Measurements from ENCODE around the gene COPS8.

COPS8 gene

DNA sequence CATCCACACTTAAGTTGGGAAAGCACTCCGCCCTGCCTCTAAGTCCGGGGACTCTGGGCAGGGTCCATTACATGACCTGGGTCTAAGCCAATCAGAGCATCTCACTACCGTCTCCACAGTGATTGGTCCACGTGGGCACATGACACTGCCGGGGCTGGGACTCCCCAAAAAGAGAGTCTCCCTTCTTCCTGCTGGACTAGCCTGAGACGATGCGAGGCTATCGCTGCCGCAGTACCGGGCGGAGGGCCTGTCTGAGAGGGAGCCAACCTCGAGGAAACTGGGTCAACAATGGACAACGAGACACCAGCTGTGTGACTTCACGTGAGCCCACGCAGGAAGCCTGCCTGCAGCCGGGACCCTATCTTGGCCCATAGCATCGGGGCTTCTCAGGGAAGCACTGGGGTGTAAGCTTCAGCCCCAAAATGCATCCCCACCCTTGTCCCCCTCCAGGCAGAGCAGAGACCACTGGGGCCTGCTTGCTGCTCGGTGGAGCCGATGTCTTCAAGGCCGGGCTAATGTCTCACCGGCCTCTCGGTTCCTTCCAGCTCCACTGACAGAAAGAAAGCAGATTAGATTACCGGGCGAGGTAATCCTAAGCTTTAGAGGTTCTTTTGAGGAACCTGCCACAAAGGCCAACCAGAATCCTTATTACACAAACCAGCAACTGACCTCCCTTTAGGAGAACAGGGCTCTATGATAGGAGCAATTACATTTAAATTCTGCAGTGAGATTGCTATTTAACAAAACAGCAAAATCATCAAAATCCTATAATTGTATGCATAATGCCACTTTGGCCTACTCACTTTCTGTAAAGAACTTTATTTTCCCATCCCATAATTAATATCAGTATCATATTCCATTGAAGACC lies 21.3 kb upstream of the COPS8 start:
- no peak for DNase-seq (ENCODE audit: low read depth, low spot score)

DNA sequence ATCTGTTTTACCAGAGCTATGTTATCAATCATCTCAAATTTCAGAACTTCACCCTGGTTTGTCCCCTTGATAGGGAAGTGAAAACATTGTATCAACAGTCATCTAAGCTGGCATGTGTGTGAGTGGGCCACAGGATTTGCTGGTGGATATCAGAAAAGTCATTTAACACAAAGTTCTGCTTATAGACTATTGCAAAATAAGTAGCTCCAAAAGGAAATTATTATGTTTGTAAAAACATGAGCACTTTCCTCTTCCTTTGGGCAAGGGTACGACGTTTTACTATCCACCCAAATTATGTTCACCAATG lies 20.7 kb upstream of the COPS8 start:
- DNase-seq (ENCODE audit: low read depth, low spot score) = no peak

GRCh38 chr2:237066396-237066795 lies 19.3 kb upstream of the COPS8 start:
- DNase-seq (ENCODE audit: low read depth, low spot score) = no peak

- no peak for DNase-seq (ENCODE audit: low read depth, low spot score)
These were observed 17.6 kb upstream of the COPS8 start for GRCh38 chr2:237068005-237068576.

DNA sequence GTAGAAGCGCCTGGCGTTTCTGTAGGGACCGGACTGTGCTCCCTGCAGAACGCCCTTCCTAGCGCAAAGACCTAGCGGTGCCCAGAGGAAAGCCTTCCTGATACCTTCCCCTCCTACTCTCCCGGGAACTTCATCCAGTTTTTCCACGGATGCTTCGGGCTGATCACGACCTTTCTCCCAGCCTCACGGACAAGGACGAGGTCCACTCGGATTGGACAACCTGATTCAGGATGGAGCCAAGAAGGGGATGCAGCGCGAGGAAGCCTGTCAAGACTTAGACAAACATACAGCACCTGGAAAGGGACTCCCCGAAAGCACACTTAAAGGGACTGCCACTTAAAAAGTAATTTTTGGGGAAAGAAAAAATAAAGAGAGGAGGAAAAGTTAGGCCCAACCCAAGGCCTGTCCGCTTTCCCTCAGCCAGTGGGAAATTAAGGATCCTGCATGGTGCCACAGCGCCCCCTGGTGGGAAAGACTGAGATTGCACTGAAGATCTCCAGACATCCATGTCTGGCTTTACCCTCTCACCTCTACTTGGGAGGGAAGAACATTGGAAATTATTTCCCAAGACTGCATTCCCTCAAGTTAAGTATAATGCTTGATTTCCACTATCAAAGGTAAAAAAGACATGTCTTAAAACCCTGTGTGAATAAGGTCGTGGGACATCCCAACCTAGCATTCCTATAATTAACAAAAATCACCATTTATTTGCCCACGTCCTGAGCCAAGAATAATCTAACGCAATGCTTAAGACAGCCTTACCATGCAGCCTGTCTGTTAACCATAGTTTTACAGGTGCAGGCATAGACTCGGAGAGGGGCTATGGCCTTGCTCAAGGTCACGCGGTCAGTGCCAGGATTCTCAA lies 13.4 kb upstream of the COPS8 start:
- DNase-seq (ENCODE audit: low read depth, low spot score) = no peak

- no peak for DNase-seq (ENCODE audit: low read depth, low spot score)
These were observed 12.1 kb upstream of the COPS8 start for GRCh38 chr2:237073552-237073951.

- DNase-seq (ENCODE audit: low read depth, low spot score) = no peak
These were observed 11.3 kb upstream of the COPS8 start for GRCh38 chr2:237074211-237074993.

DNA sequence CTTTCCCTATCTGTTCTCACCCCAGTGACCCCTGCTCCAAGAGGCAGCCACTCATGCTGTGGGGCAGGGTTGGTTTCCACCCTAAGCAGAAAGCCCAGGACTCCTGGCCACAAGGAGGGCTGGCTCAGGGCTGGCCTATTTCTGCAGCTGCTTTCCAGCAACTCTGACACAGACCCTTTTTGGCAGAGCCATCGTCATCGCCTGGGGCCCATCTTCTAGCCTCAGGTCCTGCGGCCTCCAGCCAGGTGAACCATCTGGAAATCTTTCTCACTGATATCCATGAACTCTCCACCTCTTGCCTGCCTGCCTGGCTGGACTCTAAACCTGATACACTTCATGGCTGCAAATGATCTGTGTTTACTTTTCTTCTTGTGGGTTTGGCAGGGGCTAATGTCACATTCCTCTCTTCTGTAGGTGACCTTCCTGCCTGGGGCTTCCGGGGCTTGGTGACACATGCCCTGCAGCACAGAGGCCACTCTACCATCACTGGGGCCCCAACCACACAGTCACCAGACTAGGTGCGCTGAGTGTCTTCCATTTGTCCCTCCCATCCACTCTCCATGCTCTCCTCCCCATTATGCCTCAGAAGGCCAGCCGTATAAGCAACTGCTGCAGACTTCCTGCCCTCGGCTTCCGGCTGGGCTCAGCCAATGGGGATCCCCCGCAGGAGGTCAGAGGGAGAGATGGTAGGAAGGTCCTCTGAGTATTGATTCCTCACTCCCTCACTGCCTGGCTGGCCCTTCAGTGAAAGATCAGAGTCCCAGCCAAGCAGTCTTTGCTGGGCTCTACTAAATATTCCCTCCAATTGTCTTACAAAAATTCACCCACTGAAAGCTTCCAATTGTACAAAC lies 9.7 kb upstream of the COPS8 start:
- no peak for DNase-seq (ENCODE audit: low read depth, low spot score)

DNA sequence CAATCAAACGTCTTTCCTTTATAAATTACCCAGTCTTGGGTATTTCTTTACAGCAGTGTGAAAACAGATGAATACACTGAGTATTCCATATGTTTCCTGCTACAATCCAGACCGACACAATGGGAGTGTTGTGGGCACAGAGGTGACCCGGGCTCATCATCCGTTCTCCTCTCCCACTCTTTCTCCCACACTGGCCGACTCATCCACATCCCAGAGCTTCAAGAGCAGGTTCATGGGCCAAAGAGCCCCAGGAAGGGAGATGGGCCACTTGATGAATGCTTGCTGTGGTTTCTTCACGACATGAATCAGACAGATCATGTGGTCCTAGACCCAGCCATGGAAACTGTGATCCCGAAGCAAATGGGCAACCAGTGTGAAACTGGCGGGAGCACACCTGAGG lies 4.1 kb upstream of the COPS8 start:
- DNase-seq (ENCODE audit: low read depth, low spot score) = no peak

DNA sequence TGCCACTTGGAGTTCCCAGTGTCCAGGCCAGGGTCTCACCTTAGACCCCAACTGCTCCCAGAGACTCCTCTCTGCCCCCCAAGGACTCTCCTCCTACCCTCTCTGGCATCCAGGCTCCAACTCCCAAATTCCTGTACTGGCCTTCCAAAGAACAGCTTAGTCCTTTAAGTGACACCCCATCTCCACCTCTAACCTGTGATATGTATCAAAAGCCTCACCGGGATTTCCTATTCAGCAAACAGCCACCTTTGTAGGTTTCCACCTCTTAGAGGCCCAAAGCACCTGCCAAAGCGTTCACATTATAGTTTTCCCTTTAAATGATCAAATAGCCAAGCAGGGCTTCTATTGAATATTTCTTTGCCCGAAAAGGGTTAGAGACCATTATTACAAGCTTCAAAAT lies 2.7 kb upstream of the COPS8 start:
- DNase-seq (ENCODE audit: low read depth, low spot score) = no peak

GRCh38 chr2:237084444-237084843 lies 1.2 kb upstream of the COPS8 start:
- DNase-seq (ENCODE audit: low read depth, low spot score) = no peak

DNA sequence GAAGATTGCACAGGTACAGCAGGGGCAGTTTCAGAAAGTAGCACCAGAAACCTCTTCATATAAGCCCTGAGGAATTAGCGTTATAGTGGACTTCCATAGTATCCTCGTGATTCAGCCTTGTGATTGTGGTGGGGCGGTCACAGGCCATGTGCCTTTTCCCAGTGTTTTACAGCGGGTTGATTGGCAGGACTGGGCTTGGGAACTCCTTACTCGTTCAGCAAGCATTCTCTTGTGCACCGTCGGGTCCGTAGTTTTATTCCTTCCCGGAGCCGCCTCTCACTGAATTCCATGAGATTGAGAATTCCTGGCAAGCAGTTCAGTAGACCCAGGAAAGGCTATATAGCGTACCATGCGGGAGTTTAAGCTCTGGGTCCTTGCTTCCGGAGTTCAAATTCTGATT lies 5.2 kb downstream of the COPS8 start:
- DNase-seq (ENCODE audit: low read depth, low spot score) = no peak

GRCh38 chr2:237091779-237092436 lies 6.2 kb downstream of the COPS8 start:
- no peak for DNase-seq (ENCODE audit: low read depth, low spot score)

DNA sequence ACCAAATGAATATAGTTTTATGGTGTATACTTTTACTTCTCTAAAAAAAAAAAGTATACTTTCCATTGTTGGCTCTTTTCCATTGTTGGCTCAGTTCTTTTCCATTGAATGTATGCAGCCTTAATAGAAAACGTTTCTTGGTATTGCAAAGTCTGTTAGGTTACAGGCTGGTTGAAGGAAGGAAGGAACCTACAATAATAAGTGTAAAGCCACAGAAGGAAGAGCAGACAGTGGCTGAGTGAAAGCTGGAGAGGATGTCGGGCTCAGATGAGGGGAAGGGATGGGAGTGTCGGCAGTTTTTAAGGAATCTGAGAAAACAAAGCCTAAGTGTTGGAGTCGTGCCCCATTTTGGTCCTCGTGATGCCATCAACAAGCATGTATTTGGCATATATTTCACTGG lies 6.8 kb downstream of the COPS8 start:
- no peak for DNase-seq (ENCODE audit: low read depth, low spot score)

DNA sequence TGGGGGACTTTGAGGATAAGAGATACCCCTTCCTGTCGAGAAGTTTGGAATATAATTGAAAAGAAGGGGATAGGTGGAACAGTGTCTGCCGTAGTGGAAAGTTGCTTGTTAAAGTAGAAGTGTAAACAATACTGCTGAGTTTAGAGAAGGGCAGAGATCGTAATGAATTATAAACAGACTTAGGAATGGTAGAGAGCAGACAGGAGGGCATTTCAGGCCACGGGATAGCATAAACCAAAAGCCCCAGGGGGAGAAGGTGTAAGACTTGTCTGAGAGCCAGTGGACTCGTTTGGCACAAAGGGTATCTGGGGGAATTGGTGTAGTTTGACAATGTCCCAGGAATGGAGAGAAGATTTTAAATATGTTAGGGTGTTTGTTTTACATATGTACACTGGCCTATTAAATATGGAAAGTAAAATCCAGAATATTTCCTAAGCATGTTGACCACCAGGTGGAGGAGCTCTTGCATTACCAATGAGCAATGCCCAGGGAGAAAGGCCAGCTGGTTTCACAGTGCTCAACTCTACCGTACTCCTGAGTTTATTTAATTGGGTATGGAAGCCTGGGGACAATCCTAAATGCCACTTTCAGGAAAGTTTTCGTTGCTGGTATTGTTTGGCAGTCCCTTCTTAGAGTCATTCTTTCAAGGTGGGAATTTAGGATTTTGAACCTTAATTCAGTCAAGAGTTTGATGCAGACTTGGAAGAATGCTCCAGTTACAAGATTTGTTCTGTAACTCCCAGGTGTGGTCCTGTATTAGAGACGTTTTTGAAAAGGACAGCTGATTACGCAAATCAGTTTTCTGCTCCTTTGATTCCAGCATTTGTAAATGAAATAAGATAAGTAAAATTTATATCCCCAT lies 7.5 kb downstream of the COPS8 start:
- DNase-seq (ENCODE audit: low read depth, low spot score) = no peak

- DNase-seq (ENCODE audit: low read depth, low spot score) = no peak
These were observed 10.5 kb downstream of the COPS8 start for GRCh38 chr2:237096201-237096600.

DNA sequence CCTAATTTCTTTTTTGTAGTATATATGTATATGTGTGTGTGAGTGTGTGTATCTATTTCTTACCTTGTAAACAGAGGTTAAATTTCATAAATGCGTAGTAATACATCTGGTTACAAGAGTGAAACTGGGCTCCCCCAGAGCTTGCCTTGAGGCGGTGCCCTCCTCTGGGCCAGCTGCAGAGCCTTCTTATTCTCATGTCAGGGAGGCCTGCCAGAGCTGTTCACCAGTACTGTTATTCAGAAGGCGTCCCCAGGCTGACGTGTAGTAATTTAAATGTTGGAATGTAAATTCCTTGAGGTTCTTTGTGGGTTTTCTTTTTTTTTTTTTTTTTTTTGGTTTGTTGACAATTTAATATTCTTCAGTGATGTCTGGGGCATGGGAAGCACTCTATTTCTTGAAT lies 11.2 kb downstream of the COPS8 start:
- no peak for DNase-seq (ENCODE audit: low read depth, low spot score)

GRCh38 chr2:237097326-237097910 lies 11.7 kb downstream of the COPS8 start:
- no peak for DNase-seq (ENCODE audit: low read depth, low spot score)
